NCI-H1417 (cell line): ENCODE results near the gene GSS.
A peak's percentile ranks its signal among the peaks of the same experiment; 100 is the strongest.

Source experiments
- DNase-seq, 3 experiments: peaks; one replicate each; lab custom pipeline; 2025; lab: John Stamatoyannopoulos, UW

Gene GSS

DNA sequence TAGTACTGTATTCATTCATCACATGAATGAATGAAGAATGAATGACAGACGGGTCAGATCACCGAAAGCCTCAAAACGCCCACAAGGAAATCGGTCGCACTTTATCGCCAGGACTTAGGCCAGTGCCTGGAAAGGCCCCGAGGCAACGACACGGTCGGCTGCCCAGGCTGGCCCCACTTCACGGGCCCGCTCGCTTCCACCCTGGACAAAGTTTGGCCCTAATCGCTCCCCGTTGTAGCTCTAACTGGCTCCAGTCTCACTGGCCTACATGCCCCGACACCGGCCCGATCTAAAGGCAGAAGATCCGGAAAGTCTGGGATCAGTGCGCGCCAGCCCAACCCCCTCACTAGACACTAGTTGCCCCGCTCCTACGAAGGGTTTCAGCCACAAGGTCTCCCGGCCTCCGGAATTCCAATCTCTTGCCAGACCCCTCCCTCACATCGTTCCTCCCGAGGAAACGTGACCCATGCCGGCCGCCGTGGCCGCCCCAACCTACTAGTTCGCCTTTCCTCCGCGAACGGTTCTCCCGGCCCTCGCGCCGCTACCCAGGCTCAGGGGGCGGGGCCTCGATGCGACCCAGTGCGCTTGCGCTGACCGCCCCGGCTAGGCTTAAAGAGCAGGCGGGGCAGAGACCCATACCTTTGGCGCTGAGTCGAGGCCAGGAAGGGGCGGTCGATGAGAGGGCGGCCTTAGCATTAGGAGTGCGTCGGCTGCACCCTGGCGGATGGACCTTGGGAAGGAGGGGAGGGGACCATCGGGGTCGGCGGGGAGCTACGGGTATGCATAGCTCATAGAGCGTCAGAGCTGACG lies at the start of gene GSS, which contains the start of gene MYH7B:
GSS (minus strand) TSS at position 576 of the 810 bp plus-strand sequence. CDS start 3,954 bp downstream, outside the sequence.
MYH7B (plus strand) TSS at position 638 of the 810 bp plus-strand sequence. CDS start 22,138 bp downstream, outside the sequence.
- peak; percentile 96 to 99 (median 99) for DNase-seq

DNA sequence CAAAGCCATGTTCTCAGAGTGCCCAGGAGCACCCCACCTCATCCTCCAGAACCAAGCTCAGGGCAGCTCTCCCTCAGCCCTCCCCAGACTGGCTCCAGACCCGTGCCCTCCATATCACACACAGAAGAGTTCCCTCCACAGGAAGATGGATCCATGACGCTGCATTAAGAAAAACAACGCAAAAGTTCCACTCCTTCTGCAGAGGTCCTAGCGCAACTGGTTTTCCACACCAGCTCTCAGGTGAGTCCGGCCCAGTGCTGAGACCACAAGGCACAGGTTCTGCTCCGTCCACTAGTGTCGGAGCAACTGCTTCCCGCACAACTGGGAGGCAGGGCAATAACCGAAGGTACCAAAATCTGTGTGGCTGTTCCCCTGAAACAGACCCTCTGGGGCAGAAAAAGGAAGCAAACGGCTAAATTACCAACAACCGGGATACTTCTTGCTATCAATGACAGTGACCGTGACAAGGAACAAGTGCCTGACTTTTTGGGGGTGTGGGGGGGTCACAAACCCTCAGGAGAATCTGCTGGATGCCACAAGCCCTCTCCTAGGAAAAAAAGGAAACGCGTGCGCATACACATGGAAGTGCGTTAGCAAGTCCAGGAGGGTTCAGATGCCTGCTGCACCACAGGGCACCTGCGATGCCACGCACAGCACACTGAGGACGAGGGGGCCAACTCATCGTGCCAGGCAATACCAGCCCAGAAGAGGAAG lies 49.3 kb upstream of the GSS start:
- DNase-seq, result no peak

- DNase-seq, result no peak
Measured at GRCh38 chr20:35004051-35004725, 48.6 kb upstream of the GSS start.

DNA sequence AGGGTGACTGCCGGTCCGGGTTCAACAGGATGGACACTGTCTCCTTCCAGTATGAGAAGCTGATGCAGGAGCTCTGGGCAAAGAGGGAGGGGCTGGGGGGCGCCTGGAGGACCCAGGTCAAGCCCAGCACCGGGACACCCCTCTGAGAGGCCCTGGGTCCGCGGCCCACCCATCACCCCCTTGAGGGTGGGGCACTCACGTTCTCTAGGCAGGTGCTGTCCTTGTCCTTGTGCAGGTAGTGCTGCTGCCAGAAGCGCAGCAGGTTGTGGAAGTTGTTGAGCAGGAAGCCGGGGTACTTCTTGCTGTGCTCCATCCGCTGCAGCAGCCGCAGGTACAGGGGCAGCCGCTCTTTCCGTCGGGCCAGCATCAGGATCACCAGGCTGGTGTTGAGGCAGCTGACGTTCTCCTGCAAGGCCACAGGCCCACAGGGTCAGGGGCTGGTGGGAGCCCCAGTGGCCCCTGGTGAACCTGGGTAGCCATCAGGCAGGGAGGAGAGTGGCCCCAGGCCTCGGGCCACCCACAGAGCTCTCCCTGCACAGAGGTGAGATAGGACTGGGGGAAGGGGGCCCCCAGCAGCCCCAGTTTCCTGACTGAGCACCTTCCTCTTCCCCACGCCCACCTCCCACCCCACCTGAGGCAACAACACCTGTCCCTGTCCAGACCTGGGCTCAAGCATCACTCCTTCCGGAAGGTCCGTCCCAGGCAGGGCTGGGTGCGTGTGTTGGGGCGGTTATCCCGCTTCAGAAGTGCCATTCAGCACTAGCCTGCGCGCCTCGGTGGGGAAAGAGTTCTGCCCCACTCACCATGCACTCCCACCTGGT lies 47.8 kb upstream of the GSS start:
- no peak for DNase-seq

GRCh38 chr20:35002426-35003210 lies 47.0 kb upstream of the GSS start:
- DNase-seq, result no peak

GRCh38 chr20:35001596-35002362 lies 46.2 kb upstream of the GSS start:
- DNase-seq, result no peak

GRCh38 chr20:35000922-35001595 lies 45.5 kb upstream of the GSS start:
- no peak for DNase-seq

DNA sequence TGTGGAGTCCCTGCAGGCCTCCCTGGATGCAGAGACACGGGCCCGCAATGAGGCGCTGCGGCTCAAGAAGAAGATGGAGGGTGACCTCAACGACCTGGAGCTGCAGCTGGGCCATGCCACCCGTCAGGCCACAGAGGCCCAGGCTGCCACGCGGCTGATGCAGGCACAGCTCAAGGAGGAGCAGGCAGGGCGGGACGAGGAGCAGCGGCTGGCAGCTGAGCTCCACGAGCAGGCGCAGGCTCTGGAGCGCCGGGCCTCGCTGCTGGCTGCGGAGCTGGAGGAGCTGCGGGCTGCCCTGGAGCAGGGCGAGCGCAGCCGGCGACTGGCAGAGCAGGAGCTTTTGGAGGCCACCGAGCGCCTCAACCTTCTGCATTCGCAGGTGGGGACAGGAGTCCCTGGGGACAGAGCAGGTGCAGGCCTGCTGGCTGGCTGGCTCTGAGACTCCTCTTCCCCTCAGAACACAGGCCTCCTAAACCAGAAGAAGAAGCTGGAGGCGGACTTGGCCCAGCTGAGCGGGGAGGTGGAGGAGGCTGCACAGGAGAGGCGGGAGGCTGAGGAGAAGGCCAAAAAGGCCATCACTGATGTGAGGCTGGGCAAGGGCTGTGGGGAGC lies 44.8 kb upstream of the GSS start:
- no peak for DNase-seq

DNA sequence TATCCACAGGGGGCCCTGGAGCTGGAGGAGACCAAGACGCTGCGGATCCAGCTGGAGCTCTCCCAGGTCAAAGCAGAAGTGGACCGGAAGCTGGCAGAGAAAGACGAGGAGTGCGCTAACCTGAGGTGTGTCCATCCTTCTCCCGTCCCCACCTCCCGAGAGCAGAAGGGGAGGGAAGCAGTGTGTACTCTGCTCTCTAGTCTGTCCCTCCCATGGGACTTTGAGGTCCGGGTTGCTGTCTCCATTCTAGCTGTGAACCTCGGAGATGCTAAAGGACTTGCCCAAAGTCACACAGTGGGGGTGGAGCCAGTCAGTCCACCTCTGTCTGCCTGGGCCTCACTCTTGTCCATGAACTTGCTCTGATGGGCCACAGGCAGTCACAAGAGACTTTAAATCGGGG lies 44.2 kb upstream of the GSS start:
- no peak for DNase-seq

DNA sequence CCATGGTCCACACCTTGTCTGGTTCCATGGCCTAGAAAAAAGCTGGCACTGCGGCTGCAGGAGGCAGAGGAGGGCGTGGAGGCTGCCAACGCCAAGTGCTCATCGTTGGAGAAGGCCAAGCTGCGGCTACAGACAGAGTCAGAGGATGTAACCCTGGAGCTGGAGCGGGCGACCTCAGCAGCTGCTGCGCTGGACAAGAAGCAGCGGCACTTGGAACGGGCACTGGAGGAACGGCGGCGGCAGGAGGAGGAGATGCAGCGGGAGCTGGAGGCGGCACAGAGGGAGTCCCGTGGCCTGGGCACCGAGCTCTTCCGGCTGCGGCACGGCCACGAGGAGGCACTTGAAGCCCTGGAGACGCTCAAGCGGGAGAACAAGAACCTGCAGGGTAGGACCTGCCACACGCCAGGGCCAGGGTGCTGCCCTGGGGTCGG lies 43.4 kb upstream of the GSS start:
- DNase-seq, result no peak

DNA sequence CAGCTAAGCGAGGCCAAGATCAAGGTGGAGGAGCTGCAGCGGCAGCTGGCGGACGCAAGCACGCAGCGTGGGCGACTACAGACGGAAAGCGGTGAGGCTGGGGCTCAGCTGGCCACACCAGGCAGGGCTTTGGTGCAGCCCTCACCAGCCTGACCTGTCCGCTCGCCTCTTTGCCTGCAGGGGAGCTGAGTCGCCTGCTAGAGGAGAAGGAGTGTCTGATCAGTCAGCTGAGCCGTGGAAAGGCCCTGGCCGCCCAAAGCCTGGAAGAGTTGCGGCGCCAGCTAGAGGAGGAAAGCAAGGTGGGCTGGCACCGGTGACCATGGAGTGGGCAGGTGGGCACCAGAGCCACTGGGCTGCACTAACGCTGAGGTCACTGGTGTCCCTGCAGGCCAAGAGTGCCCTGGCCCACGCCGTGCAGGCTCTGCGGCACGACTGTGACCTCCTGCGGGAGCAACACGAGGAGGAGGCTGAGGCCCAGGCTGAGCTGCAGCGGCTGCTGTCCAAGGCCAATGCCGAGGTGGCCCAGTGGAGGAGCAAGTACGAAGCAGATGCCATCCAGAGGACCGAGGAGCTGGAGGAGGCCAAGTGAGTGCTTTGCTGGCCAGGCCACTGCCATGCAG lies 42.8 kb upstream of the GSS start:
- no peak for DNase-seq

GRCh38 chr20:34997774-34998173 lies 42.2 kb upstream of the GSS start:
- DNase-seq, result no peak

DNA sequence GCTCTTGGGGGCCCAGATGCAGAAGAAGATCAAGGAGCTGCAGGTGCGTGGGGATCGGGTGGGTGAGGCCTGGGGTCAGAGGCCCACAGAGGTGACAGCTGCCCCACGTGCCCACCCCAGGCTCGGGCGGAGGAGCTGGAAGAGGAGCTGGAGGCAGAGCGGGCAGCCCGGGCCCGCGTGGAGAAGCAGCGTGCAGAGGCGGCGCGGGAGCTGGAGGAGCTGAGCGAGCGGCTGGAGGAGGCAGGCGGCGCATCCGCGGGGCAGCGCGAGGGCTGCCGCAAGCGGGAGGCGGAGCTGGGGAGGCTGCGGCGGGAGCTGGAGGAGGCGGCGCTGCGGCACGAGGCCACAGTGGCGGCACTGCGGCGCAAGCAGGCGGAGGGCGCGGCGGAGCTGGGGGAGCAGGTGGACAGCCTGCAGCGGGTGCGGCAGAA lies 41.5 kb upstream of the GSS start:
- no peak for DNase-seq

GRCh38 chr20:34996243-34997028 lies 40.8 kb upstream of the GSS start:
- no peak for DNase-seq

GRCh38 chr20:34995696-34996095 lies 40.1 kb upstream of the GSS start:
- DNase-seq, result no peak

DNA sequence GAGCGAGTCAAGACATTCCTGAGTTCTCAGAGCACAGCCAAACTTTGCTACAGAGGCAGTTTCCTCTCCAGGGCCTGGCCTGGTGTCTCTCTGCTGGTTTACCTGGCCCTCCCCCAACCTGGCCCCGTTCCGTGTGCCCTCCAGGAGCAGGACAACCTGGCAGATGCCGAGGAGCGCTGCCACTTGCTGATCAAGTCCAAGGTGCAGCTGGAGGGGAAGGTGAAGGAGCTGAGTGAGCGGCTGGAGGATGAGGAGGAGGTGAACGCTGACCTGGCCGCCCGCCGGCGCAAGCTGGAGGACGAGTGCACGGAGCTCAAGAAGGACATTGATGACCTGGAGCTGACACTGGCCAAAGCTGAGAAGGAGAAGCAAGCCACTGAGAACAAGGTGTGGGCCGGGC lies 39.6 kb upstream of the GSS start:
- DNase-seq, result no peak

DNA sequence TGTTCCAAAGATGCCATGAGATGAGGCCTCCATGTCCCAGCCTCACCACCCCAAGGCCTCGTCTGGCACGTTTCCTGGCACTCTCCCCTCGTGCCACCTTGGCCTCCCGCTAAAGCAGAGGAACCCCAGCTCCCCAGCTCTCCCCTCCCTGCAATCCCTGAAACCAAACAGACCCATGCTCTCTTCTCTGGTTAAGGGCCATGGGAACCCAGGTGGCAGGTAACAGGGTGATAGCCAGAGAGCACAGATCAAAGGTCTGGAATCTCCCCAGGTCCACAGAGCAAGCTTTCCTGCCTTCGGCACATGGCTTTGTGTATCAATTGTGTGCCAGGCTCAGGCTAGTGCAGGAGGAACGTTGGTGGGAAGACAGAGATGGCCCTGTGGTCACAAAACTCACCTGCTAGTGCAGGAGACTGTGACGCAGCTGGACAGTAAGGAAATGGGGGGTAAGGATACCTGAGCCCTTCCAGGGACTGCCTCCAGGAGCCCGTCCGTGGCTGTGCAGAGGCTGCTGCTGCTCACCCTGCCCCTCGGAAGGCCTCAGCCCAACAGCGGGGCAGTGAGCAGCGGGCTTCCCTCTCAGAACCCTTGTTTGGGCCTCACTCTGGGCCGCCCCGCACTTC lies 39.0 kb upstream of the GSS start:
- no peak for DNase-seq
